ENCODE results near the gene NECTIN1.

- no peak for TF ChIP-seq JUN (IDR thresholded peaks at IDR 0.05; ENCODE audit: borderline replicate concordance, insufficient read depth, insufficient read length, low read depth)
- peak; percentile 18 to 66 for TF ChIP-seq CTCF (IDR thresholded peaks at IDR 0.05; ENCODE audit: extremely low read depth in 1 of 2, insufficient read depth in 1 of 2, low read depth in 1 of 2, low read length in 2 of 2)
Observed at GRCh38 chr11:119624102-119624615, 104.8 kb downstream of the NECTIN1 start.

All from endothelial cell of umbilical vein (primary cell).